Right ventricle myocardium superior (tissue), 1 donor: Measurements from ENCODE around the gene CD40LG. TPM values are rescaled to one million over a fixed set of nuclear protein-coding genes. Genes with fewer than 3 reads are reported as not detected.

Source experiments
- ATAC-seq: fragments of 200-7000 bp; cut with Tn5 transposase; one replicate; pipeline ENCODE4 v1.9.1; 2020; ENCODE audit warnings: mild to moderate bottlenecking; ENCODE audit not compliant: poor library complexity
- DNase-seq: peaks from one replicate; pipeline ENCODE4 v3.0.0-alpha.2; 2020
- intact Hi-C: fragments of 100-400 bp; cut with DNase I; formaldehyde crosslinking; loops from one replicate; pipeline ENCODE4 v1.11.2; 2022
- total RNA-seq: library from RNA; stranded (reverse); fragmentation: NEBNext Ultra II Directional; extraction: Animal tissue kit (Norgen Biotek cat#: 25700); gene quantifications from one replicate; pipeline ENCODE4 v1.2.1, GENCODE V29; 2021
- donor health status: DM: no; HTN: yes; CAD: no; lungs with severe emphysema.

Gene CD40LG
- total RNA-seq, 1 donor from 2014 or later = not detected

- no peak for DNase-seq
- ATAC-seq = no peak
- intact Hi-C loops = no loop called here
Observed at GRCh38 chrX:136689436-136689835, 41.5 kb downstream of the CD40LG start.

- intact Hi-C loops = no loop called here
- ATAC-seq = no peak
- DNase-seq = no peak
Observed at GRCh38 chrX:136691028-136691809, 43.3 kb downstream of the CD40LG start.

GRCh38 chrX:136692271-136692670 is 44.3 kb downstream of the CD40LG start:
- DNase-seq (no peak), ATAC-seq (no peak)
- intact Hi-C loops = no loop called here

GRCh38 chrX:136694431-136695087 is 46.6 kb downstream of the CD40LG start:
- DNase-seq (no peak), ATAC-seq (no peak)
- intact Hi-C loops = no loop called here

- intact Hi-C loops = no loop called here
- DNase-seq (no peak), ATAC-seq (no peak)
Observed at GRCh38 chrX:136697156-136697555, 49.2 kb downstream of the CD40LG start.

GRCh38 chrX:136708348-136708747 is 60.4 kb downstream of the CD40LG start:
- intact Hi-C loops = loop anchor here (10.0 kb wide), 1 partner anchor 206 kb away; no protein-coding TSS in a partner anchor
- ATAC-seq (peak; percentile 48), DNase-seq (no peak)

Other genes starting within 250 kb of the CD40LG start
- gene BRS3, start 160.2 kb upstream of the CD40LG start, total RNA-seq = not detected
- gene HTATSF1, start 150.6 kb upstream of the CD40LG start, total RNA-seq = 54.7 TPM
- not detected for gene VGLL1, start 115.9 kb upstream of the CD40LG start, total RNA-seq
- gene ARHGEF6, start 132.8 kb downstream of the CD40LG start, total RNA-seq = 36.8 TPM
- 78.3 TPM for gene RBMX, start 232.6 kb downstream of the CD40LG start, total RNA-seq